ENCODE measurements around the gene HVCN1. TPM values are rescaled to one million over a fixed set of nuclear protein-coding genes. Genes with fewer than 3 reads are reported as not detected.
"Not testable (repeated sequence)": the region's sequence is repeated elsewhere in the genome, so short reads cannot be mapped to it uniquely, and the experiment has no call there.

Gene HVCN1
- total and polyA plus RNA-seq, 2 of the 8 experiments (the other 6 are each of a cell fraction or from before 2014, with no cell fraction given): 5.8 to 11.2 TPM

GRCh38 chr12:110722892-110723291, 34.0 kb upstream of the HVCN1 start:
- H3K4me1 ChIP-seq (replicated peaks in 1 of 4; ENCODE audit: control insufficient read depth in 3 of 4, insufficient read depth in 4 of 4, low read length in 3 of 4): peaks cover 0 to 12% (median 7%) of the 10 kb centered on the region in 4 experiments; a peak in 3 of 7 replicates
- not testable (repeated sequence) for H2BK5ac ChIP-seq (ENCODE audit: low read depth, low read length); H4K5ac ChIP-seq (ENCODE audit: insufficient read length, low read depth, low read length); H3K4me2 ChIP-seq (ENCODE audit: insufficient read depth in 1 of 2, low read depth in 2 of 2, low read length in 2 of 2); H3K14ac ChIP-seq (ENCODE audit: insufficient read length); H3K4me3 ChIP-seq (ENCODE audit: extremely low read depth in 1 of 4, insufficient read depth in 2 of 4, low read depth in 3 of 4, low read length in 4 of 4); H3K23ac ChIP-seq (ENCODE audit: insufficient read length); DNase-seq (ENCODE audit: low read depth in 1 of 2, low spot score in 2 of 2); H3K79me1 ChIP-seq (ENCODE audit: low read depth, low read length); H2BK120ac ChIP-seq (replicated peaks; ENCODE audit: low read depth, low read length); H3K9me3 ChIP-seq (ENCODE audit: insufficient read depth in 2 of 2, low read depth in 1 of 2, low read length in 1 of 2); H3K9ac ChIP-seq (replicated peaks in 1 of 4; ENCODE audit: extremely low read depth in 1 of 4, low read depth in 3 of 4, low read length in 3 of 4); H3K27ac ChIP-seq (ENCODE audit: low read depth, low read length); H3K4ac ChIP-seq (replicated peaks; ENCODE audit: insufficient read length, low read depth, low read length); H2BK20ac ChIP-seq (ENCODE audit: low read length); H3K56ac ChIP-seq (replicated peaks; ENCODE audit: insufficient read length, low read depth, low read length); H3K18ac ChIP-seq (ENCODE audit: extremely low read depth, low read length); H2BK12ac ChIP-seq (ENCODE audit: low read depth, low read length); H3K23me2 ChIP-seq (ENCODE audit: low read depth, low read length); H4K91ac ChIP-seq (replicated peaks; ENCODE audit: insufficient read length, low read length); H4K8ac ChIP-seq (ENCODE audit: extremely low read depth, insufficient read depth, low read length); H2AK5ac ChIP-seq (ENCODE audit: low read depth, low read length); H2AFZ ChIP-seq (ENCODE audit: low read length); H3K27me3 ChIP-seq (replicated peaks in 1 of 4; ENCODE audit: control insufficient read depth in 3 of 4, extremely low read depth in 1 of 4, insufficient read depth in 3 of 4, low read length in 3 of 4); H2BK15ac ChIP-seq (ENCODE audit: low read length)
- FAIRE-seq: peak; percentile 48
- H4K20me1 ChIP-seq (replicated peaks in 1 of 2; ENCODE audit: control insufficient read depth in 1 of 2, insufficient read depth in 2 of 2, low read length in 2 of 2): peaks cover 25 to 27% of the 10 kb centered on the region in 2 experiments
- peaks cover 0 to 38% of the 10 kb centered on the region in 2 experiments; a peak in 2 of 4 replicates for H3K79me2 ChIP-seq (ENCODE audit: control insufficient read depth in 1 of 2, insufficient read depth in 2 of 2, low read length in 2 of 2)
- peaks cover 18 to 92% (median 69%) of the 10 kb centered on the region in 4 experiments for H3K36me3 ChIP-seq (ENCODE audit: control insufficient read depth in 2 of 4, insufficient read depth in 4 of 4, low read length in 3 of 4)
- ChIA-PET CTCF (ENCODE audit: partially characterized antibody) (interaction anchor here (0.6 to 1.1 kb wide), 2 partner anchors 9 to 230 kb away, joined by 3 to 4 read pairs; no protein-coding TSS in a partner anchor), POLR2A (ENCODE audit: partially characterized antibody) (interaction anchor here (0.9 to 1.5 kb wide), 2 partner anchors 9 to 16 kb away, joined by 3 to 4 read pairs; no protein-coding TSS in a partner anchor)
- 85% methylated on average over 3 of the region's 3 CpGs; no CpG with 5 or more reads in 1 of the 2 experiments for WGBS, 2 experiments (ENCODE audit: extremely low coverage in 1 of 2, insufficient coverage in 1 of 2, insufficient read length in 1 of 2, insufficient replicate concordance in 2 of 2, low coverage in 1 of 2, low lambda C conversion rate in 2 of 2, missing lambda C conversion rate in 1 of 2)

Data from H1 (cell line).